Measurements from ENCODE around the gene KIF13A.
A peak's percentile ranks its signal among the peaks of the same experiment; 100 is the strongest.
"Not testable (repeated sequence)": the region's sequence is repeated elsewhere in the genome, so short reads cannot be mapped to it uniquely, and the experiment has no call there.

KIF13A gene

GRCh38 chr6:17897681-17898080 lies 89.8 kb downstream of the KIF13A start:
- DNase-seq, result no peak

- DNase-seq, result no peak
Measured at GRCh38 chr6:17894905-17895304, 92.5 kb downstream of the KIF13A start.

- DNase-seq, result no peak
Measured at GRCh38 chr6:17894191-17894590, 93.2 kb downstream of the KIF13A start.

GRCh38 chr6:17892097-17892686 lies 95.2 kb downstream of the KIF13A start:
- no peak for DNase-seq

GRCh38 chr6:17890309-17890708 lies 97.1 kb downstream of the KIF13A start:
- no peak for DNase-seq

DNA sequence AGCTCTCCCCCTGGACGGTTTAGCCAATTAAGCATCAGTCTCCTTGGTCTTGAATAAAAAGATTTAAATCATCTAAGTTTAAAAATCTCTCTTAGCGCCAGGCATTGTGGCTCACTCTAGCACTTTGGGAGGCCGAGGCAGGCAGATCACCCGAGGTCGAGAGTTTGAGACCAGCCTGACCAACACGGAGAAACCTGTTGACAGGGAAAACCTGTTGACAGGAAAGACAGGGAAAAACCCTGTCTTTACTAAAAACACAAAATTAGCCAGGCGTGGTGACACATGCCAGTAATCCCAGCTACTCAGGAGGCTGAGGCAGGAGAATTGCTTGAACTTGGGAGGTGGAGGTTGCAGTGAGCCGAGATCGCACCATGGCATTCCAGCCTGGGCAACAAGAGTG lies 97.7 kb downstream of the KIF13A start:
- not testable (repeated sequence) for DNase-seq

GRCh38 chr6:17886891-17887290 lies 100.5 kb downstream of the KIF13A start:
- DNase-seq, result peak in 1 of 14 donors; percentile 86

DNA sequence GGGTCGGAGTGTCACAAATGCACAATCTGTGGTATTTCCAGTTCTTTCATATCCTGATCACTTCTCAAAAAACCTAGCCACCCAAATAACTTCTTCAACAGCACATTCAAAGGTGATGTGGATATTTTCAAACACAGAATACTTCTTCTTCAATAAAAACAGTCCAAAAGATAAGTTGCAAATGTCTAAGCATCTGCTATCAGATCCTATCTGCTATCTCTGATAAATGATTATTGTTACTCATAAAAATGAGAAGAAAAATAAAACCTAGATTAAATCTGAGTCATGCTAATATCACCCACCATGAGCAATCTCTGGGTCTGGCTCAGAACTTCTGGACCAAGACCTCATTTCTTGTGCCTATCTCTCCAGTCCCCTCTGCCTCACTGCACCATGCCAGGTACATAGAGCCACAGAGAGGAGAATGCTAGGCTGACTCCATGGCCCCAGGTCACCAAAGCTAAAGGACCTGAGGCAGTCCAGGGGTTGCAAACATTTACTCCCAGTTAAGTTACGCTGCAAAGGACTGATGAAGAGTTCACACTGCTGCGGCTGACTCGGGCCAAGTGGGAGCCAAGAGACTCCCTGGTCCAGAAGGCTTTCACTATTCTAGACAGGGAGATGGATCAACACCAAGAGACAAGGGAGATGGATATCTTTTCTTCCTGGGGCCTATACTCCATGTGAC lies 101.4 kb downstream of the KIF13A start:
- no peak for DNase-seq

- DNase-seq, result peak in 2 of 14 donors; percentile 14 to 39
Measured at GRCh38 chr6:17884498-17885478, 102.6 kb downstream of the KIF13A start.

DNA sequence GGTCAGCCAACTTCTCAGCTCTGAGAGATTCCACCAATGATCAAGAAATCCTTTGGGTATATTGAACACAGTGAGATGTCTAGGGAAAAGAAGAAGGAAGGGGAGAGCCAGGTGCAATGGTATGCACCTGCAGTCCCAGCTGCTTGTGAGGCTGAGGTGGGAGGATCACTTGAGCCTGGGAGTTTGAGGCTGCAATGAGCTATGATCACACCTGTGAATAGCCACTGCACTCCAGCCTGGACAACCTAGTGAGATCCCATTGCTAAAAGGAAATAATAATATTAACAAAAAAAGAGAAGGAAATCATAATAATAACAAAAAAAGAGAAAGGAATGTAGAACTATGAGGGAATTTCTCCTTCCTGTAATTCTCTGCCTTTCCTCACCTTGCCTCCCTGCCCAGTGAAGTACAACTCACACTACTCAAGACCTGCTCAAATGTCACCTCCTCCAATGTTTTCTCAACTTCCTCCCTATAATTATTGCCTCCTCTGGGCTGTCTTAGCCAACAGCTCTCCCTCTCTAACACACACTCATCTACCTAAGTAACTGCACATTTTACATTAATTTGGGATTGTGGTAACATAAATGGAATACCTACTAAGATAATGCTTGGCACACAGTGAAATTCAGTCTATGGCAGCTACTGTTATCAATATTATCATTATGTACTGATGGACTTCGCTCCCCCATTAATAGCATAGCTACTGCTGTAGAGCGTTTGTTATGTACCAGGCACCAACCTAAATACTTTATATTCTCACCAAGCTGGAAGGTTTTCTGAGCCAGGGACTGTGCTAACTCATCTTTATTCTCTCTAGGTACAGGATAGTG lies 103.6 kb downstream of the KIF13A start:
- no peak for DNase-seq

GRCh38 chr6:17881085-17881858 lies 106.2 kb downstream of the KIF13A start:
- no peak for DNase-seq

DNA sequence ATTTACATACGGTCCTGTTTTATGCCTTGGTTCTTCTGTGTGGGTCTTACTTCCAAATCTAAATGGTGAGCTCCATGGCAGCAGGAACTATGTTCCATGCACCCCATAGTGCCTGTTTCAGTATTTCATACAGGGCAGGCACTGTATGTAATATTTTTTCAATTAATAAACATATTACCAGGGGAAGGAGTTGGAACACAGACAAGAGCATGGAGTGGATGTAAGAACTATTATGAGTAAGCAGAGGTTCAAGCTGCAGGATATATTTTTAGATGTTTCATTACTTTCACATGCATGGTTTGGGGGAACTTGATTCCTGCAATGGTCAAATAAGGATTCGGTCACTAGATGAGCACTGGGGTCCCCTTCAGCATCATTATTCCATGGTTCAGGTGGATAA lies 108.3 kb downstream of the KIF13A start:
- no peak for DNase-seq

DNA sequence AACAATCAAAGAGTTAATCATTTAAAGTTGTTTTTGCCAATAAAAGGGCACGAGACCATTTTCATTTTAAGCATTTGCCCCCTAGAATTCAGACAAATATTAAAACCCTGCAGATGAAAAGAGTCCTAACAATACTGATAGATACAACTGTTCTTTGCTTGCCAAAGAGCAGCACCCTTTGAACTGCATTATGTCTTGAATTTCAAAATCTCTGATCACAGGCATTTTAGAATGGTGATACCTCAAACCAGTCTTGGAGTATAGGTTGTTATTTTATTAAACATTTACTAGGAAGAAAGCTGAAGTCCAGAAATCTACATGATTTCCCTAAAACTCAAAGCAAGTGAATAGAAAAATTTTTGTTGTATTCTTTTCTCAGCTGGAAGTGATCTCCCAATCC lies 108.7 kb downstream of the KIF13A start:
- DNase-seq, result no peak

GRCh38 chr6:17877895-17878440 lies 109.5 kb downstream of the KIF13A start:
- DNase-seq, result no peak

GRCh38 chr6:17877196-17877894 lies 110.1 kb downstream of the KIF13A start:
- no peak for DNase-seq

DNA sequence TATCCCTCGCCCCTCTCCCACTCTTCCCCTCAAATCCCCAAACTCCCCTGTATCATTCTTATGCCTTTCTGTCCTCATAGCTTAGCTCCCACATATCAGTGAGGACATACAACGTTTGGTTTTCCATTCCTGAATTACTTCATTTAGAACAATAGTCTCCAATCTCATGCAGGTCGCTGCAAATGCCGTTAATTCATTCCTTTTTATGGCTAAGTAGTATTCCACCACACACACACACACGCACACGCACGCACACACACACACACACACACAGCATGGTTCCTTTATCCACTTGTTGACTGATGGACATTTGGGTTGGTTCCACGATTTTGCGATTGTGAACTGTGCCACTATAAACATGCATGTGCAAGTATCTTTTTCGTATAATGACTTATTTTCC lies 112.7 kb downstream of the KIF13A start:
- DNase-seq, result no peak

DNA sequence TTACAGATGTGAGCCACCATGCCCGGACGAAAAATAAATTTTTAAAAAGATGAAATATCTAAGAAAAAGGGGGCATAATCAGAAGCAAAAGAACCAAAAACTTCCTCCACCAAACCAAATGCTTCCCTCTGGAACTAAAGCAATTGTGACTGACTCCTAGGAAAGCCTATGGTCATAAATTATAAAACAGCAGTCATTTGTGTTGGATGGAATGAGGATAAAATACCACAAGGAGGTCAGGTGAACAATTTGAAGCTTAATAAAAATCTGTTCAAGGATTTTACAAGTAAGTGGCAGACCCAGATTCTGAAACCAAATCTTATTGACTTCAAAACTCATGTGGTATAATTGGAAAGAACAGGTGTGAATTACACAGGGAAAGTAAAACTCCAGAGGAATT lies 114.5 kb downstream of the KIF13A start:
- DNase-seq, result no peak

DNA sequence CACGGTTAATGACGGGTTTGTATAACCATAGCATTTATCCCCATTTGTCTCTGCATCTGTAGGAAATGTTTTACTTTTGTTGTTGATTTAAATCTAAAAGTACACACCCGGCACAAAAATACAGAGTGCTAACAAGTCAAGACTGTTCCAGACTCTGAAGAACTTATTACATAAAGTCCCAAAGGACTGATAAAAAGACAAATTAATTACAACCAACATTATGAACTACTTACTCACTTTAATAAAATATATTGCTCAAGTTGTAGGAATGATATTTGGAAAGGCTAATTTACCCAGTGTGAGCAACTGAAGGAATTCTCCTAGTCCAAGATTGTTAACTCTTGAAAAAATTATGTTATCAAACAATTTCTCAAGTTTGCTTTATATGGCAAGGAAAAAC lies 115.6 kb downstream of the KIF13A start:
- no peak for DNase-seq

DNA sequence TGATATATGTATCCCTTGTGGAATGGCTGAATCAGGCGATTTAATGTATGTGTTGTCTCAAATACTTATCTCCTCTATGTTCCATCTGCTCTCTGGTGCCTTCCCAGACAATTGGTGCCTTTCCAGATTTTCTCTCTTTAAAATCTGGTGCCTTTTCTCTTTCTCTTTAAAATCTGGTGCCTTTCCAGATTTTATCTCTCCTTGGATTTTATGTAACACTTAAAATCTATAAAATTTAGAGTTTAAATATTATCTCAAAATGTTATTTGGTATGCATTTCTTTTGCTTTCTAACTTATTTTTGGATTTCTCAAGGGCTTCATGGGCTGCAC lies 116.3 kb downstream of the KIF13A start:
- DNase-seq, result peak in 1 of 14 donors; percentile 57

- no peak for DNase-seq
Measured at GRCh38 chr6:17870300-17871188, 116.9 kb downstream of the KIF13A start.

Data from C1 segment of cervical spinal cord (tissue), 14 donors.